K562 (cell line): Measurements from ENCODE around the gene PRR7. TPM values are rescaled to one million over a fixed set of nuclear protein-coding genes. Genes with fewer than 3 reads are reported as not detected.

Experiments
- CBX3 ChIP-seq, 2 experiments: IDR thresholded peaks; 1 replicate in 1 of 2; 2 replicates in 1 of 2; pipeline ENCODE4 v1.6.1; 2012; ENCODE audit warnings: inconsistent platforms in 2 of 2, low read length in 2 of 2, borderline replicate concordance in 1 of 2, control low read depth in 1 of 2
- COPS2 ChIP-seq: fragments of 450-650 bp; conservative IDR thresholded peaks from 2 replicates; pipeline ENCODE4 v1.6.1; 2016; ENCODE audit warnings: mild to moderate bottlenecking, moderate library complexity
- FOXP4 ChIP-seq: sonication (generic); formaldehyde crosslinking; IDR thresholded peaks from 2 replicates; pipeline ENCODE4 v1.8.0; 2022; ENCODE audit warnings: mild to moderate bottlenecking, missing genetic modification reagents, borderline replicate concordance
- KDM5B ChIP-seq: fragments of 200-600 bp; sonication (generic); IDR thresholded peaks from 2 replicates; pipeline ENCODE4 v1.6.1; 2012; ENCODE audit warnings: low read depth, mild to moderate bottlenecking, moderate library complexity, low read length, control low read depth, inconsistent platforms; ENCODE audit not compliant: insufficient replicate concordance
- MAZ ChIP-seq, 2 experiments: fragments of 450-650 bp in 1 of 2; sonication (generic) in 1 of 2; formaldehyde crosslinking; IDR thresholded peaks in 1 of 2; conservative IDR thresholded peaks in 1 of 2; 2 replicates each; pipeline versions ENCODE4 v1.4.0 to v1.5.0; 2020; ENCODE audit warnings: mild to moderate bottlenecking in 1 of 2, missing genetic modification reagents in 1 of 2
- MED1 ChIP-seq: sonication (generic); formaldehyde crosslinking; IDR thresholded peaks from 2 replicates; pipeline ENCODE4 v1.8.1; 2023; ENCODE audit warnings: missing genetic modification reagents, borderline replicate concordance
- MLLT1 ChIP-seq, 2 experiments: fragments of 450-650 bp; IDR thresholded peaks; 2 replicates each; pipeline ENCODE4 v1.6.1; 2016
- MTA2 ChIP-seq: fragments of 450-650 bp; IDR thresholded peaks from 2 replicates; pipeline ENCODE4 v1.6.1; 2016; ENCODE audit warnings: low read depth
- MTA3 ChIP-seq: fragments of 450-650 bp; formaldehyde crosslinking; IDR thresholded peaks from 2 replicates; pipeline ENCODE4 v1.6.1; 2017; ENCODE audit warnings: mild to moderate bottlenecking, borderline replicate concordance
- RBM22 ChIP-seq: fragments of 200-400 bp; formaldehyde crosslinking; IDR thresholded peaks from 2 replicates; pipeline ENCODE4 v1.6.1; 2018; ENCODE audit warnings: low read length, low read depth; ENCODE audit not compliant: poor library complexity, severe bottlenecking
- TFAM ChIP-seq: fragments of 250-450 bp; sonication (Bioruptor Pico); conservative IDR thresholded peaks from 2 replicates; pipeline ENCODE4 v1.5.0; 2021; ENCODE audit warnings: mild to moderate bottlenecking, moderate library complexity
- U2AF1 ChIP-seq: fragments of 200-400 bp; formaldehyde crosslinking; optimal IDR thresholded peaks from 2 replicates; pipeline ENCODE3; 2017; ENCODE audit warnings: mild to moderate bottlenecking, low read depth, low read length, moderate library complexity
- ZBTB11 ChIP-seq, 3 experiments: fragments of 200-800 bp in 1 of 3; fragments of 250-450 bp in 1 of 3; fragments of 450-650 bp in 1 of 3; sonication (Bioruptor Pico) in 1 of 3; sonication (Bioruptor generic) in 1 of 3; formaldehyde crosslinking in 1 of 3; IDR thresholded peaks; 2 replicates each; pipeline versions ENCODE4 v1.6.1 to v1.8.0; 2016 to 2022; ENCODE audit warnings: mild to moderate bottlenecking in 2 of 3, missing genetic modification characterization in 2 of 3, missing compliant biosample characterization in 1 of 3, moderate library complexity in 1 of 3
- ZFX ChIP-seq: sonication (generic); formaldehyde crosslinking; IDR thresholded peaks from 2 replicates; pipeline ENCODE4 v1.8.0; 2022; ENCODE audit warnings: mild to moderate bottlenecking, missing genetic modification reagents, moderate library complexity
- ZKSCAN8 ChIP-seq: fragments of 200-800 bp; sonication (Bioruptor generic); IDR thresholded peaks from 2 replicates; pipeline ENCODE4 v1.6.1; 2016; ENCODE audit warnings: missing genetic modification characterization, missing compliant biosample characterization
- ZNF280A ChIP-seq: fragments of 450-650 bp; IDR thresholded peaks from 2 replicates; pipeline ENCODE4 v1.6.1; 2018; ENCODE audit warnings: mild to moderate bottlenecking, low read depth; ENCODE audit not compliant: partially characterized antibody
- polyA plus RNA-seq, 8 experiments: library from polyadenylated mRNA; depleted of rRNA in 4 of 8; stranded (reverse) in 5 of 8; unstranded in 3 of 8; fragments of >200 nt; fragmentation: Nextera tagmentation in 2 of 8; fragmentation: Illumina TruSeq in 1 of 8; extraction: Ambion mirVana in 2 of 8; extraction: Trizol in 1 of 8; gene quantifications; 2 replicates each; pipeline versions ENCODE4 v1.2.1 to v1.2.3, GENCODE V29; 2011 to 2014; ENCODE audit warnings: inconsistent platforms in 1 of 8, missing spikeins in 1 of 8
- total RNA-seq, 7 experiments: library from RNA; depleted of rRNA in 6 of 7; stranded (reverse); fragments of >200 nt in 6 of 7; fragmentation: Illumina TruSeq in 2 of 7; extraction: Trizol in 2 of 7; gene quantifications; 2 replicates each; pipeline versions ENCODE4 v1.2.1 to v1.2.3, GENCODE V29; 2011 to 2021; ENCODE audit warnings: low replicate concordance in 1 of 7

The PRR7 gene
- total and polyA plus RNA-seq, 9 of the 15 experiments (the other 6 are each of a cell fraction or from before 2014, with no cell fraction given) = 0.80 to 11.3 (median 10.4) TPM; not detected in 4

- TF ChIP-seq FOXP4 (CRISPR knock-in tag) = no peak
- TF ChIP-seq CBX3 (IDR thresholded peaks at IDR 0.05; ENCODE audit: borderline replicate concordance in 1 of 2, low read length in 2 of 2) = no peak
- no peak for TF ChIP-seq TFAM (CRISPR knock-in tag)
- peak; percentile 88 for TF ChIP-seq RBM22
- no peak for TF ChIP-seq MLLT1 (IDR thresholded peaks at IDR 0.05)
- TF ChIP-seq ZFX (CRISPR knock-in tag) = peak; percentile 8; the same call in 1 of the 2 replicates
- TF ChIP-seq ZNF280A = no peak
- TF ChIP-seq U2AF1 = peak; percentile 45
- TF ChIP-seq MTA3 = peak; percentile 53; the same call in 1 of the 2 replicates
- no peak for TF ChIP-seq ZBTB11 (CRISPR knock-in tag; IDR thresholded peaks at IDR 0.05)
- no peak for TF ChIP-seq MED1 (CRISPR knock-in tag)
- peak; percentile 26 to 81; a peak in 3 of 4 replicates for TF ChIP-seq MAZ (CRISPR knock-in tag; conservative IDR thresholded peaks at IDR 0.05 in 1 of 2, IDR thresholded peaks at IDR 0.05 in 1 of 2)
- 0 out of 2 replicates have a peak, but pooled peaks have one; percentile 33 for TF ChIP-seq ZKSCAN8 (CRISPR knock-in tag)
- peak; percentile 30 for TF ChIP-seq KDM5B
- TF ChIP-seq COPS2 = no peak
- no peak for TF ChIP-seq MTA2
These were observed at the start of gene PRR7 (continued) for GRCh38 chr5:177446200-177447065.
